A673 (cell line): ENCODE results near the gene LTN1. TPM values are rescaled to one million over a fixed set of nuclear protein-coding genes. Genes with fewer than 3 reads are reported as not detected.
"Not testable (repeated sequence)": the region's sequence is repeated elsewhere in the genome, so short reads cannot be mapped to it uniquely, and the experiment has no call there.

Experiments used
- BruUV-seq: library from RNA; stranded (reverse); fragments of 400-500 nt; replicated peaks from 2 replicates; lab custom pipeline; 2021; lab: Mats Ljungman, UMichigan
- CTCF ChIA-PET: fragments of 300-600 bp; sonication (Branson Sonifier 250); formaldehyde crosslinking; loops from one replicate; lab custom pipeline; 2022; ENCODE audit warnings: antibody characterized with exemption; lab: Charles Lee
- POLR2A ChIA-PET: fragments of 300-600 bp; sonication (Branson Sonifier 250); formaldehyde crosslinking; loops from one replicate; lab custom pipeline; 2022; ENCODE audit warnings: antibody characterized with exemption; ENCODE audit not compliant: low non-redundant PET; lab: Charles Lee
- DNase-seq: peaks from one replicate; pipeline ENCODE4 v3.0.0-alpha.2; 2015; ENCODE audit warnings: low spot score
- H3K27ac ChIP-seq: fragments of 200-600 bp; sonication (generic); 2 replicates; pipeline ENCODE4 v1.5.1; 2016; ENCODE audit warnings: mixed run types, low read depth, mild to moderate bottlenecking, mixed read lengths, antibody characterized with exemption, low read length; ENCODE audit not compliant: poor library complexity, severe bottlenecking
- H3K27me3 ChIP-seq: fragments of 200-600 bp; sonication (generic); replicated peaks from 2 replicates; pipeline ENCODE4 v1.6.1; 2017; ENCODE audit warnings: mixed run types, low read depth, mild to moderate bottlenecking, mixed read lengths, antibody characterized with exemption, low read length; ENCODE audit not compliant: insufficient read depth, poor library complexity
- H3K36me3 ChIP-seq: fragments of 200-600 bp; sonication (generic); 2 replicates; pipeline ENCODE4 v1.6.1; 2016; ENCODE audit warnings: mixed run types, mild to moderate bottlenecking, mixed read lengths, antibody characterized with exemption, low read length; ENCODE audit not compliant: insufficient read depth, poor library complexity, severe bottlenecking
- H3K4me1 ChIP-seq: fragments of 200-600 bp; sonication (generic); 2 replicates; pipeline ENCODE4 v1.6.1; 2017; ENCODE audit warnings: mixed run types, mild to moderate bottlenecking, mixed read lengths, antibody characterized with exemption, low read length; ENCODE audit not compliant: insufficient read depth, poor library complexity, severe bottlenecking
- H3K4me3 ChIP-seq: fragments of 200-600 bp; sonication (generic); 2 replicates; pipeline ENCODE4 v1.5.1; 2016; ENCODE audit warnings: low read depth, mixed run types, mild to moderate bottlenecking, mixed read lengths, low read length; ENCODE audit not compliant: poor library complexity, severe bottlenecking
- H3K9me3 ChIP-seq: fragments of 200-600 bp; sonication (generic); 2 replicates; pipeline ENCODE4 v1.6.1; 2016; ENCODE audit warnings: mixed run types, low read depth, mild to moderate bottlenecking, mixed read lengths, antibody characterized with exemption, low read length; ENCODE audit not compliant: poor library complexity, severe bottlenecking
- EZH2 ChIP-seq: fragments of 200-600 bp; sonication (generic); IDR thresholded peaks from 2 replicates; pipeline ENCODE4 v1.6.1; 2017; ENCODE audit warnings: borderline replicate concordance, low read depth, mild to moderate bottlenecking, mixed read lengths, antibody characterized with exemption, low read length; ENCODE audit not compliant: poor library complexity, severe bottlenecking
- intact Hi-C: fragments of 100-400 bp; cut with micrococcal nuclease; formaldehyde crosslinking; loops from one replicate; pipeline ENCODE4 v1.10.0; 2022; ENCODE audit not compliant: unreplicated experiment
- total RNA-seq: library from RNA; stranded (reverse); gene quantifications from 2 replicates; pipeline ENCODE4 v1.2.3, GENCODE V29; 2021
- TF ChIP-seq, protein P1 (sequence below): fragments of 300-800, 200-600 bp; sonication (generic); conservative IDR thresholded peaks from 2 replicates; pipeline ENCODE4 v1.5.1; 2017; ENCODE audit warnings: low read depth, mild to moderate bottlenecking, antibody characterized with exemption, low read length, moderate library complexity, mixed read lengths

LTN1 gene
- total RNA-seq, 1 experiment from 2014 or later: 25.3 TPM

DNA sequence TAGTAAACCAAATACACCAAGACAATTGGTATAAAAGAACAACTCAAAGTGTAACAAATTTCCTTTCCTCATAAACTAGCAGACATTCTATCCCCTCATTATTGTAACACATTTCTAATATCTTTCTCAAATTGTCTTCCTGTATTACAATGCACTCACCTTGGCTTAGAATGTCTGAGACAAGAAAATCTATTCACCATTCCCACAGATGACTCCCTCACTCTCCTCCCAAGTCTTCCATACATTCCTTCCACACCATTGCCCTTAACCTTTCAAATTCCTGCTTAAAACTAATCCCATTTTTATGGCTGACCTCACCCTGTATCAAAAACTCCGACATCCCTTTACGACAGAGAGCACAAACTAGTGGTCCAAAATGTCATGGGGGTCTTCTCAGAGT lies 56.0 kb downstream of the LTN1 start:
- peaks cover 6% of the 10 kb centered on the region for H3K36me3 ChIP-seq
- H3K4me1 ChIP-seq: no peaks in the 10 kb centered on the region
- ChIA-PET CTCF (no interaction called here), POLR2A (no interaction called here)
- no peak overlapping the region for H3K4me3 ChIP-seq
- DNase-seq: no peak
- intact Hi-C loops: no loop called here
- H3K27ac ChIP-seq: no peak overlapping the region
- TF ChIP-seq EZH2: no peak
- TF ChIP-seq, protein P1, sequence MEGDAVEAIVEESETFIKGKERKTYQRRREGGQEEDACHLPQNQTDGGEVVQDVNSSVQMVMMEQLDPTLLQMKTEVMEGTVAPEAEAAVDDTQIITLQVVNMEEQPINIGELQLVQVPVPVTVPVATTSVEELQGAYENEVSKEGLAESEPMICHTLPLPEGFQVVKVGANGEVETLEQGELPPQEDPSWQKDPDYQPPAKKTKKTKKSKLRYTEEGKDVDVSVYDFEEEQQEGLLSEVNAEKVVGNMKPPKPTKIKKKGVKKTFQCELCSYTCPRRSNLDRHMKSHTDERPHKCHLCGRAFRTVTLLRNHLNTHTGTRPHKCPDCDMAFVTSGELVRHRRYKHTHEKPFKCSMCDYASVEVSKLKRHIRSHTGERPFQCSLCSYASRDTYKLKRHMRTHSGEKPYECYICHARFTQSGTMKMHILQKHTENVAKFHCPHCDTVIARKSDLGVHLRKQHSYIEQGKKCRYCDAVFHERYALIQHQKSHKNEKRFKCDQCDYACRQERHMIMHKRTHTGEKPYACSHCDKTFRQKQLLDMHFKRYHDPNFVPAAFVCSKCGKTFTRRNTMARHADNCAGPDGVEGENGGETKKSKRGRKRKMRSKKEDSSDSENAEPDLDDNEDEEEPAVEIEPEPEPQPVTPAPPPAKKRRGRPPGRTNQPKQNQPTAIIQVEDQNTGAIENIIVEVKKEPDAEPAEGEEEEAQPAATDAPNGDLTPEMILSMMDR: no peak
- H3K9me3 ChIP-seq: no peaks in the 10 kb centered on the region
- H3K27me3 ChIP-seq: no peaks in the 10 kb centered on the region
- BruUV-seq: no TSS peak

DNA sequence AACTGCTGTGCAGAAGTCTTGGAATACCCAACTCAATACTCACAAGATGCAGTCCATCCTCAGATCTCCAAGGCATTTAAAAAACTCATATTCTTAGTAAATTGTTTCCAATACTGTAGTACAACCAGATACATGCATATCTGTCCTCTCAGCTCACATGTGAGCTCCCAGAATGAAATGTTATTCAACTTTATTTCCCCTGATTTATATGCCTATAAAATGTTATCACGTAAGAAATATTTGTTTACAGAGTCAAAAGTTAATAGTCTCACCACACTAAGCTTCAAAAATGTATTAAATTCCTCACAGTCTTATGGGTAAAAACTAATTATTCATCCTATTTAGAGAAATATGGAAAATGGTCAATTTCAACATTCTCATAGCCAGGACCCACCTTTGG lies 56.6 kb downstream of the LTN1 start:
- no peak overlapping the region for H3K4me3 ChIP-seq
- no peak for TF ChIP-seq EZH2
- TF ChIP-seq, protein P1: no peak
- intact Hi-C loops: no loop called here
- H3K27ac ChIP-seq: no peak overlapping the region
- POLR2A ChIA-PET: no interaction called here
- no peaks in the 10 kb centered on the region for H3K27me3 ChIP-seq
- no peaks in the 10 kb centered on the region for H3K4me1 ChIP-seq
- DNase-seq: no peak
- CTCF ChIA-PET: no interaction called here
- H3K36me3 ChIP-seq: peaks cover 6% of the 10 kb centered on the region
- no peaks in the 10 kb centered on the region for H3K9me3 ChIP-seq
- BruUV-seq: no TSS peak

DNA sequence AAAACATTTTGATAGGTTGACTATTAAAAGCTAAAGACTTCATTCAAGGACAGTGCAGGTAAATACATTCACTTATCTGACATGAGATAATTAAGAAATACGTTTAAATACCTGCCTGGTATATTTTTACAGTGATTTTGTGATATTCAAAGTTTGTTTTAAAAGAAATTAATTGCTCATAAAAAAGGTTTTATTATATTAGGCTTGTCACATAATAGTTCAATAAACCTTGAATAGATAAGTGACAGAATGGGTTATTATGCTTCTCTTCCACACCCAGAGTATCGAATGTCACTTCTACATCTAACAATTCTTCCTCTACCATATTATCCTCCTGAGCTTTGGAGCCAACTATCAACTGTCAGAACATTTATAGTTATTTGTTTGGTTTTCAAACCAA lies 60.0 kb downstream of the LTN1 start:
- Histone ChIP-seq H3K4me1 (no peaks in the 10 kb centered on the region), H3K27me3 (no peaks in the 10 kb centered on the region), H3K36me3 (peaks cover 6% of the 10 kb centered on the region), H3K9me3 (no peaks in the 10 kb centered on the region), H3K4me3 (no peak overlapping the region), H3K27ac (no peak overlapping the region)
- POLR2A ChIA-PET: no interaction called here
- no TSS peak for BruUV-seq
- no peak for DNase-seq
- intact Hi-C loops: no loop called here
- CTCF ChIA-PET: no interaction called here
- TF ChIP-seq EZH2: no peak
- TF ChIP-seq, protein P1: no peak

DNA sequence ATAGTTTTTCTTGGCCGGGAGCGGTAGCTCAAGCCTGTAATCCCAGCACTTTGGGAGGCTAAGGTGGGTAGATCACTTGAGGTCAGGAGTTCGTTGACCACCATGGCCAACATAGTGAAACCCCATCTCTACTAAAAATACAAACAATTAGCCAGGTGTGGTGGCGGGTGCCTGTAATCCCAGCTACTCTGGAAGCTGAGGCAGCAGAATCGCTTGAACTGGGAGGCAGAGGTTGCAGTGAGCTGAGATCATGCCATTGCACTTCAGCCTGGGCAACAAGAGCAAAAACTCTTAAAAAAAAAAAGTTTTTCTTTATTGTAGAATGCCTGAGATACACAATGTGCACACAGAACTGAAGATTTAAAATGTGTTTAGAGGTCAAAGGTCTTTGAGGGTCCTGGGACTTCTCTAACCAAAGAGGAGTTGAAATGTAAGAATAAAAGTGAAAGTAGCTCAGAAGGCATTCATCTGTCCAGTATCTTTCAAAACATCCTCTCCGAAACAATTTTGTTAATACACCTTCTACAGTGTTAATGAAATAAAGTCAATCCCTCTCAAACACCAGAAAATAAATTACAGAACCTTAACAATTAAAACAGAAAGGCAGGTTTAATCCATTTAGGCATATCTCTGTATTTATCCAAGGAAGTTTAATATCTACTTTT lies 60.8 kb downstream of the LTN1 start:
- BruUV-seq, DNase-seq, H3K4me3 ChIP-seq, H3K36me3 ChIP-seq, intact Hi-C loops, CTCF ChIA-PET, POLR2A ChIA-PET, H3K27ac ChIP-seq, H3K9me3 ChIP-seq, H3K4me1 ChIP-seq, H3K27me3 ChIP-seq: not testable (repeated sequence)
